HepG2 (cell line): Measurements from ENCODE around the gene UAP1L1. TPM values are rescaled to one million over a fixed set of nuclear protein-coding genes. Genes with fewer than 3 reads are reported as not detected.

ENCODE experiments used
- AKAP8 ChIP-seq: sonication (generic); formaldehyde crosslinking; IDR thresholded peaks from 2 replicates; pipeline ENCODE4 v1.5.1; 2020; ENCODE audit warnings: mild to moderate bottlenecking, missing genetic modification reagents
- ARID5B ChIP-seq: IDR thresholded peaks from 2 replicates; pipeline ENCODE4 v1.4.0; 2020; ENCODE audit warnings: mild to moderate bottlenecking, missing genetic modification reagents
- CHD4 ChIP-seq: fragments of 200-600 bp; sonication (generic); IDR thresholded peaks from 2 replicates; pipeline ENCODE4 v1.7.0; 2017; ENCODE audit warnings: mild to moderate bottlenecking, low read length, borderline replicate concordance
- NFKB2 ChIP-seq: sonication (generic); formaldehyde crosslinking; IDR thresholded peaks from 2 replicates; pipeline ENCODE4 v1.4.0; 2020; ENCODE audit warnings: missing genetic modification reagents, borderline replicate concordance
- PLRG1 ChIP-seq: fragments of 450-650 bp; conservative IDR thresholded peaks from 2 replicates; pipeline ENCODE4 v1.6.1; 2016
- RARA ChIP-seq: IDR thresholded peaks from 2 replicates; pipeline ENCODE4 v1.6.1; 2016; ENCODE audit warnings: missing genetic modification reagents, missing compliant biosample characterization
- SNAPC2 ChIP-seq: sonication (generic); formaldehyde crosslinking; IDR thresholded peaks from 2 replicates; pipeline ENCODE4 v1.8.1; 2022; ENCODE audit warnings: mild to moderate bottlenecking, missing genetic modification reagents
- TCF7 ChIP-seq: sonication (generic); IDR thresholded peaks from 2 replicates; pipeline ENCODE4 v1.6.1; 2016; ENCODE audit warnings: antibody characterized with exemption, low read depth
- TFDP2 ChIP-seq: sonication (generic); formaldehyde crosslinking; IDR thresholded peaks from 2 replicates; pipeline ENCODE4 v1.4.0; 2020; ENCODE audit warnings: missing genetic modification reagents
- ZNF160 ChIP-seq: sonication (generic); formaldehyde crosslinking; IDR thresholded peaks from 2 replicates; pipeline ENCODE4 v1.8.0; 2022; ENCODE audit warnings: mild to moderate bottlenecking, inconsistent platforms, missing genetic modification reagents
- ZNF614 ChIP-seq: IDR thresholded peaks from 2 replicates; pipeline ENCODE4 v1.6.1; 2018; ENCODE audit warnings: missing biosample characterization, missing genetic modification reagents, inconsistent platforms, borderline replicate concordance
- polyA plus RNA-seq, 8 experiments: library from polyadenylated mRNA; depleted of rRNA in 3 of 8; stranded (reverse) in 7 of 8; unstranded in 1 of 8; fragments of >200 nt; fragmentation: Illumina TruSeq in 4 of 8; extraction: Trizol in 4 of 8; gene quantifications; 2 replicates each; pipeline versions ENCODE4 v1.2.1 to v1.2.3, GENCODE V29; 2011 to 2016; ENCODE audit warnings: low read depth in 4 of 8, missing spikeins in 1 of 8, mixed read lengths in 1 of 8; ENCODE audit not compliant: insufficient read depth in 1 of 8
- total RNA-seq, 5 experiments: library from RNA; depleted of rRNA; stranded (reverse); fragments of >200 nt; fragmentation: Illumina TruSeq; extraction: Trizol; gene quantifications; 2 replicates each; pipeline ENCODE4 v1.2.3, GENCODE V29; 2016; ENCODE audit warnings: low read depth in 1 of 5
- TF ChIP-seq, protein P1 (sequence below), 2 experiments: fragments of 450-650 bp in 1 of 2; sonication (generic) in 1 of 2; formaldehyde crosslinking in 1 of 2; IDR thresholded peaks; 2 replicates each; pipeline versions ENCODE4 v1.6.1 to v1.8.0; 2016 to 2022; ENCODE audit warnings: antibody characterized with exemption in 1 of 2, mild to moderate bottlenecking in 1 of 2, missing genetic modification reagents in 1 of 2

The UAP1L1 gene
- total and polyA plus RNA-seq, 2 of the 13 experiments (the other 11 are each of a cell fraction or from before 2014, with no cell fraction given) = 5.4 to 6.4 TPM

DNA sequence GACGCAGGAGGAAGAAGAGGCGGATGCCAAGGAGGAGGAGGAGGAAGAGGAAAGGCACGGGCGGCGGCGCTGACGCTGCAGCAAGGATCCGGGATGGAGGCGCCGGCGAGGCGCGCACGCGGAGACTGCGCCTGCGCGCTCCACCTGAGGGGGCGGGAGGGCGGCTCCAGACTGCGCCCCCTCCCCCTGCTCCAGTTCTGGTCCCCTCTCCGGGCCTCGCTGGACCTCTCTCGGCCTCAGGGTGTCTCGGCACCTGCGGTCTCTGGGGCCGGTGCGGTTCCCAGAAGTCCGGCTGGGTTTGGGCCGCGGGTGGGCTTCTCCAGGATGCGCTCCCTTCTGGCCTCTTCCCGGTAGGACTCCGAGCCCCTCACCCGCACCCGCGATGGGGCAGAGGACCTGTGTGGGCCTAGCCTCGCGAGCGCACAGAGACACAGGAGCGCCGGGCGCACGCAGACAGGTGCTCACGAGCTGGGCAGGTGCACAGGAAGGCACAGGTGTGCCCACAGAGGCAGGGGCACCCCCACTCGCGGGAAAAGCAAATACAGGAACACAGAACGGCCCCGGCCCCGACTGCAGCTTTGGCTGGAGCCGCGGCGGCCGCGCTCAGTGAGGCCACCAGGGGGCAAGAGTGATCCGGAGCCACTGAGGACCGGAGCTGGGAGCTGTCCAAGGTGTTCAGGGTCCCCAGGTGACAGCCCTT is 31.1 kb upstream of the UAP1L1 start, which contains the start of gene NPDC1 (continued):
- TF ChIP-seq ZNF160 (CRISPR knock-in tag) = no peak; the same call in 1 of the 2 replicates
- TF ChIP-seq CHD4 = no peak
- no peak for TF ChIP-seq TFDP2 (CRISPR knock-in tag)
- TF ChIP-seq ARID5B (CRISPR knock-in tag) = peak; percentile 28; the same call in 1 of the 2 replicates
- TF ChIP-seq ZNF614 (CRISPR knock-in tag) = peak; percentile 69; the same call in 1 of the 2 replicates
- no peak for TF ChIP-seq TCF7
- peak; percentile 51 for TF ChIP-seq RARA (CRISPR knock-in tag)
- TF ChIP-seq AKAP8 (CRISPR knock-in tag) = peak; percentile 89
- TF ChIP-seq, protein P1, sequence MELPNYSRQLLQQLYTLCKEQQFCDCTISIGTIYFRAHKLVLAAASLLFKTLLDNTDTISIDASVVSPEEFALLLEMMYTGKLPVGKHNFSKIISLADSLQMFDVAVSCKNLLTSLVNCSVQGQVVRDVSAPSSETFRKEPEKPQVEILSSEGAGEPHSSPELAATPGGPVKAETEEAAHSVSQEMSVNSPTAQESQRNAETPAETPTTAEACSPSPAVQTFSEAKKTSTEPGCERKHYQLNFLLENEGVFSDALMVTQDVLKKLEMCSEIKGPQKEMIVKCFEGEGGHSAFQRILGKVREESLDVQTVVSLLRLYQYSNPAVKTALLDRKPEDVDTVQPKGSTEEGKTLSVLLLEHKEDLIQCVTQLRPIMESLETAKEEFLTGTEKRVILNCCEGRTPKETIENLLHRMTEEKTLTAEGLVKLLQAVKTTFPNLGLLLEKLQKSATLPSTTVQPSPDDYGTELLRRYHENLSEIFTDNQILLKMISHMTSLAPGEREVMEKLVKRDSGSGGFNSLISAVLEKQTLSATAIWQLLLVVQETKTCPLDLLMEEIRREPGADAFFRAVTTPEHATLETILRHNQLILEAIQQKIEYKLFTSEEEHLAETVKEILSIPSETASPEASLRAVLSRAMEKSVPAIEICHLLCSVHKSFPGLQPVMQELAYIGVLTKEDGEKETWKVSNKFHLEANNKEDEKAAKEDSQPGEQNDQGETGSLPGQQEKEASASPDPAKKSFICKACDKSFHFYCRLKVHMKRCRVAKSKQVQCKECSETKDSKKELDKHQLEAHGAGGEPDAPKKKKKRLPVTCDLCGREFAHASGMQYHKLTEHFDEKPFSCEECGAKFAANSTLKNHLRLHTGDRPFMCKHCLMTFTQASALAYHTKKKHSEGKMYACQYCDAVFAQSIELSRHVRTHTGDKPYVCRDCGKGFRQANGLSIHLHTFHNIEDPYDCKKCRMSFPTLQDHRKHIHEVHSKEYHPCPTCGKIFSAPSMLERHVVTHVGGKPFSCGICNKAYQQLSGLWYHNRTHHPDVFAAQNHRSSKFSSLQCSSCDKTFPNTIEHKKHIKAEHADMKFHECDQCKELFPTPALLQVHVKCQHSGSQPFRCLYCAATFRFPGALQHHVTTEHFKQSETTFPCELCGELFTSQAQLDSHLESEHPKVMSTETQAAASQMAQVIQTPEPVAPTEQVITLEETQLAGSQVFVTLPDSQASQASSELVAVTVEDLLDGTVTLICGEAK (IDR thresholded peaks at IDR 0.05) = no peak
- TF ChIP-seq, protein P1 (CRISPR knock-in tag; IDR thresholded peaks at IDR 0.05) = peak; percentile 54; the same call in 1 of the 2 replicates
- TF ChIP-seq PLRG1 = no peak
- 0 out of 2 replicates have a peak, but pooled peaks have one; percentile 45 for TF ChIP-seq SNAPC2
- peak; percentile 78; the same call in 1 of the 2 replicates for TF ChIP-seq NFKB2 (CRISPR knock-in tag)
